Smooth muscle cell (in vitro differentiated cells): ENCODE data around the gene TGM3. TPM values are rescaled to one million over a fixed set of nuclear protein-coding genes. Genes with fewer than 3 reads are reported as not detected.

ENCODE experiments used
- DNase-seq: peaks from one replicate; lab custom pipeline; 2025; ENCODE audit not compliant: unreplicated experiment; lab: John Stamatoyannopoulos, UW
- H2AFZ ChIP-seq: fragments of 200-600 bp; sonication (generic); 2 replicates; pipeline ENCODE4 v1.6.0; 2016; ENCODE audit warnings: antibody characterized with exemption, low read depth, mild to moderate bottlenecking
- H3F3A ChIP-seq: fragments of 200-600 bp; sonication (generic); 2 replicates; pipeline ENCODE4 v1.6.0; 2017; ENCODE audit warnings: antibody characterized with exemption, low read depth
- H3K27ac ChIP-seq: fragments of 200-600 bp; sonication (generic); 2 replicates; pipeline ENCODE4 v1.5.1; 2016; ENCODE audit warnings: low read depth, mild to moderate bottlenecking
- H3K27me3 ChIP-seq: fragments of 200-600 bp; sonication (generic); 2 replicates; pipeline ENCODE4 v1.6.1; 2016; ENCODE audit warnings: low read depth, mild to moderate bottlenecking
- H3K36me3 ChIP-seq: fragments of 200-600 bp; sonication (generic); 2 replicates; pipeline ENCODE4 v1.5.1; 2016; ENCODE audit warnings: low read depth
- H3K4me1 ChIP-seq: fragments of 200-600 bp; sonication (generic); 2 replicates; pipeline ENCODE4 v1.5.1; 2016; ENCODE audit warnings: low read depth
- H3K4me2 ChIP-seq: fragments of 200-600 bp; sonication (generic); 2 replicates; pipeline ENCODE4 v1.6.0; 2016; ENCODE audit warnings: mild to moderate bottlenecking
- H3K4me3 ChIP-seq: fragments of 200-600 bp; sonication (generic); 2 replicates; pipeline ENCODE4 v1.5.1; 2016; ENCODE audit warnings: mild to moderate bottlenecking
- H3K79me2 ChIP-seq: fragments of 200-600 bp; sonication (generic); 2 replicates; pipeline ENCODE4 v1.6.0; 2016; ENCODE audit warnings: low read depth, mild to moderate bottlenecking
- H3K9ac ChIP-seq: fragments of 200-600 bp; sonication (generic); 2 replicates; pipeline ENCODE4 v1.6.0; 2016; ENCODE audit warnings: low read depth
- H3K9me3 ChIP-seq: fragments of 200-600 bp; sonication (generic); replicated peaks from 2 replicates; pipeline ENCODE4 v1.5.1; 2016; ENCODE audit warnings: low read depth
- H4K20me1 ChIP-seq: fragments of 200-600 bp; sonication (generic); 2 replicates; pipeline ENCODE4 v1.6.0; 2016; ENCODE audit warnings: low read depth
- CTCF ChIP-seq: fragments of 200-600 bp; sonication (generic); IDR thresholded peaks from 2 replicates; pipeline ENCODE4 v1.5.1; 2017; ENCODE audit warnings: borderline replicate concordance, mild to moderate bottlenecking, antibody characterized with exemption; ENCODE audit not compliant: insufficient read depth, poor library complexity, severe bottlenecking
- WGBS: methylation state at CpG from one replicate; pipeline ENCODE4 v1.1.7; 2016; ENCODE audit warnings: low lambda C conversion rate; 5-methylcytosine and 5-hydroxymethylcytosine counted together
- polyA plus RNA-seq: library from polyadenylated mRNA; unstranded; fragments of >200 nt; fragmentation: Nextera tagmentation; extraction: Ambion mirVana; gene quantifications from 2 replicates; pipeline ENCODE4 v1.2.1, GENCODE V29; 2016
- total RNA-seq: library from RNA; depleted of rRNA; stranded (reverse); fragments of >200 nt; gene quantifications from 2 replicates; pipeline ENCODE4 v1.2.3, GENCODE V29; 2014

TGM3 gene
- total and polyA plus RNA-seq, 2 experiments from 2014 or later: 0.43 to 0.54 TPM

DNA sequence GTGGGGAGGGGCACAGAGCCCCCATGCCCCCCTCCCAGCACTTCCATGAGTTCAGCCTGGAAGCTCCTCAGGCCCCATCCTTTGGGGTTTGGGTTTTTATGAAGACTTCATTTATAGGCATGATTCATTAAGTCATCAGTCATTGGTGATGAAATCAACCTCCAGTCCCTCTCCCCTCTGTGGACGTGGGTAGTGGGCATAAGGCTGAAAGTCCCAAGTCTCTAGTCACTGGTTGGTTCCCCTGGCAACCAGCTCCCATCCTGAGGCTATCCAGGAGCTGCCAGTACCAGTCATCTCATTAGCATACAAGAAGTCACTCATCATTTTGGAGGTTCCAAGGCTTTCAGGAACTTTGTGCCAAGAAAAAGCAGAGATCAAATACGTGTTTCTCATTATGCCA, 9.2 kb downstream of the TGM3 start:
- H3K4me2 ChIP-seq: no peak overlapping the region
- no peak for DNase-seq
- no peak overlapping the region for H3K27ac ChIP-seq
- H3K79me2 ChIP-seq: no peaks in the 10 kb centered on the region
- no peaks in the 10 kb centered on the region for H3F3A ChIP-seq
- peaks cover 11% of the 10 kb centered on the region for H3K27me3 ChIP-seq
- TF ChIP-seq CTCF: no peak
- no peak overlapping the region for H3K4me3 ChIP-seq
- no peaks in the 10 kb centered on the region for H3K36me3 ChIP-seq
- no peaks in the 10 kb centered on the region for H4K20me1 ChIP-seq
- no peak overlapping the region for H2AFZ ChIP-seq
- H3K4me1 ChIP-seq: no peaks in the 10 kb centered on the region
- WGBS: 55% methylated on average over 2 of the region's 2 CpGs
- H3K9ac ChIP-seq: no peak overlapping the region
- H3K9me3 ChIP-seq: no peaks in the 10 kb centered on the region

GRCh38 chr20:2305479-2305878, 9.7 kb downstream of the TGM3 start:
- 88% methylated on average over 9 of the region's 9 CpGs for WGBS
- no peaks in the 10 kb centered on the region for H3K36me3 ChIP-seq
- H3K27me3 ChIP-seq: peaks cover 11% of the 10 kb centered on the region
- H3K27ac ChIP-seq: no peak overlapping the region
- H3K9me3 ChIP-seq: no peaks in the 10 kb centered on the region
- no peaks in the 10 kb centered on the region for H3K4me1 ChIP-seq
- H3K4me3 ChIP-seq: no peak overlapping the region
- H3K9ac ChIP-seq: no peak overlapping the region
- no peak overlapping the region for H3K4me2 ChIP-seq
- DNase-seq: no peak
- H3K79me2 ChIP-seq: no peaks in the 10 kb centered on the region
- H3F3A ChIP-seq: no peaks in the 10 kb centered on the region
- no peak for TF ChIP-seq CTCF
- no peaks in the 10 kb centered on the region for H4K20me1 ChIP-seq
- no peak overlapping the region for H2AFZ ChIP-seq

- Histone ChIP-seq H3K4me3 (no peak overlapping the region), H3K36me3 (no peaks in the 10 kb centered on the region), H3F3A (no peaks in the 10 kb centered on the region), H3K9ac (no peak overlapping the region), H3K9me3 (no peaks in the 10 kb centered on the region), H3K4me2 (no peak overlapping the region), H4K20me1 (no peaks in the 10 kb centered on the region), H3K27ac (no peak overlapping the region), H3K4me1 (no peaks in the 10 kb centered on the region), H3K79me2 (no peaks in the 10 kb centered on the region), H2AFZ (no peak overlapping the region), H3K27me3 (peaks cover 11% of the 10 kb centered on the region)
- TF ChIP-seq CTCF: no peak
- DNase-seq: no peak
- WGBS: 83% methylated on average over 2 of the region's 2 CpGs
Observed at GRCh38 chr20:2305946-2306345, 10.1 kb downstream of the TGM3 start.

DNA sequence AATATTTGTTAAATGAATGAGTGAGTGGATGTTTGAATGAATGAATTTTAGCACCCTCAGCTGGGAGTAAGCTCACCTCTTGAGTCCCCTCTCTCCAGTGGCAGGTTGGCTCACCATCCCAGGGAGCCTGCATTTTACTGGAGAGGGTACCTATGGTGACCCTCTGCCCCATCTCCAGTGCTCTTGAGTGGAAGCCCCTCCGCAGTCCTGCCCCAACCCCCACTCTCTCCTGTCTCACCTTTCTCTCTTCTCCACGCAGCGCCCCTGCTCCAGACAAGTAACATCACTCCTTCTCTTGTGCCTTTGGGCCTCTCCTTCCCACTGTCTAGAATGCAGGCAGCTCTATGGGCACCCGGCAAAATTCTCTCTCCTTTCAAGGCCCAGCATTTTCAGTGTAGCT, 11.3 kb downstream of the TGM3 start:
- no peak for DNase-seq
- Histone ChIP-seq H3K4me3 (no peak overlapping the region), H3K27ac (no peak overlapping the region), H3K36me3 (no peaks in the 10 kb centered on the region), H3K27me3 (peaks cover 11% of the 10 kb centered on the region), H2AFZ (no peak overlapping the region), H4K20me1 (no peaks in the 10 kb centered on the region), H3K9ac (no peak overlapping the region), H3F3A (no peaks in the 10 kb centered on the region), H3K9me3 (no peaks in the 10 kb centered on the region), H3K4me1 (no peaks in the 10 kb centered on the region), H3K79me2 (no peaks in the 10 kb centered on the region), H3K4me2 (no peak overlapping the region)
- no peak for TF ChIP-seq CTCF
- WGBS: 94% methylated on average over 4 of the region's 4 CpGs
